Measurements from ENCODE around the gene GREB1L.

- TF ChIP-seq RARB (CRISPR knock-in tag; IDR thresholded peaks at IDR 0.05), result no peak
- TF ChIP-seq ZC3H11A (IDR thresholded peaks at IDR 0.05), result no peak
- TF ChIP-seq BHLHE40 (IDR thresholded peaks at IDR 0.05; ENCODE audit: low read depth, low read length), result no peak
- no peak for TF ChIP-seq MAX (IDR thresholded peaks at IDR 0.05)
- no peak for TF ChIP-seq CTCF (IDR thresholded peaks at IDR 0.05)
- no peak for TF ChIP-seq KDM1A (IDR thresholded peaks at IDR 0.05; ENCODE audit: low read depth)
- no peak for TF ChIP-seq PHF8 (IDR thresholded peaks at IDR 0.05; ENCODE audit: borderline replicate concordance, low read depth)
- TF ChIP-seq REST (IDR thresholded peaks at IDR 0.05), result no peak
- no peak for TF ChIP-seq MAFK (IDR thresholded peaks at IDR 0.05; ENCODE audit: partially characterized antibody)
- TF ChIP-seq CHD2 (IDR thresholded peaks at IDR 0.05; ENCODE audit: low read length, partially characterized antibody), result no peak
- TF ChIP-seq ZNF302 (CRISPR knock-in tag; IDR thresholded peaks at IDR 0.05), result no peak
- no peak for TF ChIP-seq POLR2A (IDR thresholded peaks at IDR 0.05; ENCODE audit: low read length)
- TF ChIP-seq EP300 (IDR thresholded peaks at IDR 0.05), result no peak
Observed at GRCh38 chr18:21548647-21549046, 306.6 kb downstream of the GREB1L start.

All from A549 (cell line).